Measurements from ENCODE around the gene PDE11A.

DNA sequence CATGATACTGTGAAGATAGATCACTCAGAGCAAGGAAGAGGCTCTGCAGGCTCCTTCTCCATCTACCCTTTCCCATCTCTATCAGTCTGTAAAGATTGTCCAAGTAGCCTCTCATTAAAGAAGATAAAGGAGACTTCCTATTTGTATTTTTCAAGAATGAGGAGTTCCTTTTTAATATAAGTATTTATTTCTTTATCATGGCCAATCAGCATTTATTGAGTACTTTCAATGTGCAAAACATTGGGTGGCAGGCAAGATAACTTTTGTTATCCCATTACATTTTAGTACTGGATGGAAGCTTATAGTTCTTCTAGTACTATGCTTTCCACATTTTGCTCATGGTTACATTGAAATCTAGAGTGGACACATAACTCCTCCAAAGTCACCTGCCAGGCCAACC lies 3.6 kb upstream of the PDE11A start:
- TF ChIP-seq, protein P1, sequence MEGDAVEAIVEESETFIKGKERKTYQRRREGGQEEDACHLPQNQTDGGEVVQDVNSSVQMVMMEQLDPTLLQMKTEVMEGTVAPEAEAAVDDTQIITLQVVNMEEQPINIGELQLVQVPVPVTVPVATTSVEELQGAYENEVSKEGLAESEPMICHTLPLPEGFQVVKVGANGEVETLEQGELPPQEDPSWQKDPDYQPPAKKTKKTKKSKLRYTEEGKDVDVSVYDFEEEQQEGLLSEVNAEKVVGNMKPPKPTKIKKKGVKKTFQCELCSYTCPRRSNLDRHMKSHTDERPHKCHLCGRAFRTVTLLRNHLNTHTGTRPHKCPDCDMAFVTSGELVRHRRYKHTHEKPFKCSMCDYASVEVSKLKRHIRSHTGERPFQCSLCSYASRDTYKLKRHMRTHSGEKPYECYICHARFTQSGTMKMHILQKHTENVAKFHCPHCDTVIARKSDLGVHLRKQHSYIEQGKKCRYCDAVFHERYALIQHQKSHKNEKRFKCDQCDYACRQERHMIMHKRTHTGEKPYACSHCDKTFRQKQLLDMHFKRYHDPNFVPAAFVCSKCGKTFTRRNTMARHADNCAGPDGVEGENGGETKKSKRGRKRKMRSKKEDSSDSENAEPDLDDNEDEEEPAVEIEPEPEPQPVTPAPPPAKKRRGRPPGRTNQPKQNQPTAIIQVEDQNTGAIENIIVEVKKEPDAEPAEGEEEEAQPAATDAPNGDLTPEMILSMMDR (IDR thresholded peaks at IDR 0.05; ENCODE audit: low read depth, low read length), result no peak
- no peak for TF ChIP-seq EZH2phosphoT487 (IDR thresholded peaks at IDR 0.05; ENCODE audit: low read depth)
